Sigmoid colon (tissue), 7 donors: Measurements from ENCODE around the gene AIFM1. TPM values are rescaled to one million over a fixed set of nuclear protein-coding genes. Genes with fewer than 3 reads are reported as not detected.

ENCODE experiments used
- DNase-seq: peaks from one replicate; pipeline ENCODE4 v3.0.0-alpha.2; 2019
- H3K27ac ChIP-seq, 4 donors: fragments of 200-600 bp; sonication (generic); one replicate each; pipeline ENCODE4 v1.5.1; 2016 to 2019; ENCODE audit warnings: mild to moderate bottlenecking in 1 of 4
- H3K27me3 ChIP-seq, 3 donors: fragments of 200-600 bp; sonication (generic); one replicate each; pipeline ENCODE4 v1.5.1; 2019; ENCODE audit warnings: mild to moderate bottlenecking in 1 of 3
- H3K36me3 ChIP-seq, 4 donors: fragments of 200-600 bp; sonication (generic); one replicate each; pipeline ENCODE4 v1.5.1; 2016 to 2019
- H3K4me1 ChIP-seq, 4 donors: fragments of 200-600 bp; sonication (generic); one replicate each; pipeline ENCODE4 v1.5.1; 2017 to 2019
- H3K4me3 ChIP-seq, 4 donors: fragments of 200-600 bp; sonication (generic); one replicate each; pipeline ENCODE4 v1.5.1; 2017 to 2019; ENCODE audit warnings: mild to moderate bottlenecking in 2 of 4, moderate library complexity in 1 of 4
- H3K9me3 ChIP-seq, 4 donors: fragments of 200-600 bp in 3 of 4; sonication (generic) in 3 of 4; one replicate each; pipeline versions ENCODE4 v1.5.1 to v1.6.1; 2013 to 2019
- EP300 ChIP-seq, 4 donors: sonication (generic); formaldehyde crosslinking; IDR thresholded peaks; one replicate each; pipeline ENCODE4 v1.6.1; 2017; ENCODE audit warnings: antibody characterized with exemption in 4 of 4
- POLR2A ChIP-seq, 2 donors: fragments of 450-650 bp; IDR thresholded peaks; one replicate each; pipeline ENCODE4 v1.6.1; 2016; ENCODE audit warnings: antibody characterized with exemption in 2 of 2, mild to moderate bottlenecking in 2 of 2, moderate library complexity in 2 of 2
- POLR2AphosphoS5 ChIP-seq, 4 donors: sonication (generic); formaldehyde crosslinking; IDR thresholded peaks; one replicate each; pipeline ENCODE4 v1.6.1; 2017; ENCODE audit warnings: antibody characterized with exemption in 4 of 4
- WGBS, 2 donors: extraction: QIAGEN DNeasy Blood & Tissue Kit; methylation state at CpG; one replicate each; pipeline ENCODE4 v1.1.7; 2013; 5-methylcytosine and 5-hydroxymethylcytosine counted together
- intact Hi-C: fragments of 100-400 bp; cut with DNase I; formaldehyde crosslinking; loops from one replicate; pipeline ENCODE4 v1.15.1; 2023
- polyA plus RNA-seq, 3 donors: library from polyadenylated mRNA; stranded (reverse); fragments of 200-250 nt; gene quantifications; one replicate each; pipeline ENCODE4 v1.2.3, GENCODE V29; 2013
- total RNA-seq, 4 donors: library from RNA; depleted of rRNA; stranded (reverse); fragments of >200 nt; gene quantifications; one replicate each; pipeline ENCODE4 v1.1.0, GENCODE V29; 2016
- TF ChIP-seq, protein P1 (sequence below), 4 experiments: fragments of 450-650 bp in 3 of 4; fragments of 200-600 bp in 1 of 4; IDR thresholded peaks; one replicate each; pipeline ENCODE4 v1.5.1; 2016 to 2019; ENCODE audit warnings: antibody characterized with exemption in 4 of 4, mild to moderate bottlenecking in 3 of 4, moderate library complexity in 2 of 4
- donor health status: healthy with polysubstance abuse.
- donor health status: Bipolar disorder and iron deficiency.
- donor health status: healthy.

The AIFM1 gene
- total and polyA plus RNA-seq, 7 donors: 9.7 to 55.9 (median 19.8) TPM

DNA sequence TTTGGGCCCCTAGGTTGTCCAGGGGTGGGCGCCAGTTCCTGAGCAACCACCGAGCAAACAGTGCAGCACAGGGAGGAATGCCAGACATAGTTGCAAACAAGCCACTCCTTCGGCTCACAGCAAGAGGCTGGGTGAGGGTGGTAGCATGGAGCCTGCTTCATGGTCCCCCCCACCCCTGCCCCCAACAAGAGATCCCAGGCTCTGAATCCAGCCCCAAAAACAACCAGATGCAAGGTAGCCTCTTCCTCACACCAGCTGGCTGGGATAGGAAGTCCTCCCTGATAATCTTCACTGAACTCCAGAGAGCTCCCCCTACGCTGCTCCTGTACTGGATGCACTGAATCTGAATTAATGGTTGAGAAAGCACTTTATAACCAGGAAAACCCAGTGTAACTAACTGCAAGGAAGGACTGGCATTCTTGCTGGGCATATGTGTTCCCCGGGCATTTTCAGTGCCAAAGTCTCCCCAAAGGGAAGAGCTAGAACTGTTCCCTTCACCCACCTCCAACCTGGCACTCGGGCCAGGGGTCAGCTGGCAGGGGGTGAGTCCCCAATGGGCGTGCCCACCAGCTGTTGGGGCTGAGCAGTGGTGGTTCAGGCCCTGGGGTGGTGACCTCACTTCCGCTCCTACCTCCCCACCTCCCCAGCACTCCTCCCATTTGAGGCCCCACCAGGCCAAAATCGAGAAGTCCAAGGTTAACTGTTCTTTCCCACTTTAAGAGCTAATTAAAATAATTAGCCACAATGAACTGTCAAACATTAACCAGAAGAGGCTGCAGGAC, 56.8 kb downstream of the AIFM1 start:
- Histone ChIP-seq H3K36me3 (no peaks in the 10 kb centered on the region), H3K27me3 (no peaks in the 10 kb centered on the region), H3K4me1 (peaks cover 0 to 14% (median 8%) of the 10 kb centered on the region in 4 donors), H3K4me3 (peak overlapping the region; percentile 61 to 71 (median 65)), H3K9me3 (no peaks in the 10 kb centered on the region), H3K27ac (peak overlapping the region; percentile 83 to 88 (median 86))
- TF ChIP-seq POLR2A (IDR thresholded peaks at IDR 0.05): no peak
- TF ChIP-seq EP300 (IDR thresholded peaks at IDR 0.05): no peak
- no peak for TF ChIP-seq POLR2AphosphoS5 (IDR thresholded peaks at IDR 0.05)
- TF ChIP-seq, protein P1, sequence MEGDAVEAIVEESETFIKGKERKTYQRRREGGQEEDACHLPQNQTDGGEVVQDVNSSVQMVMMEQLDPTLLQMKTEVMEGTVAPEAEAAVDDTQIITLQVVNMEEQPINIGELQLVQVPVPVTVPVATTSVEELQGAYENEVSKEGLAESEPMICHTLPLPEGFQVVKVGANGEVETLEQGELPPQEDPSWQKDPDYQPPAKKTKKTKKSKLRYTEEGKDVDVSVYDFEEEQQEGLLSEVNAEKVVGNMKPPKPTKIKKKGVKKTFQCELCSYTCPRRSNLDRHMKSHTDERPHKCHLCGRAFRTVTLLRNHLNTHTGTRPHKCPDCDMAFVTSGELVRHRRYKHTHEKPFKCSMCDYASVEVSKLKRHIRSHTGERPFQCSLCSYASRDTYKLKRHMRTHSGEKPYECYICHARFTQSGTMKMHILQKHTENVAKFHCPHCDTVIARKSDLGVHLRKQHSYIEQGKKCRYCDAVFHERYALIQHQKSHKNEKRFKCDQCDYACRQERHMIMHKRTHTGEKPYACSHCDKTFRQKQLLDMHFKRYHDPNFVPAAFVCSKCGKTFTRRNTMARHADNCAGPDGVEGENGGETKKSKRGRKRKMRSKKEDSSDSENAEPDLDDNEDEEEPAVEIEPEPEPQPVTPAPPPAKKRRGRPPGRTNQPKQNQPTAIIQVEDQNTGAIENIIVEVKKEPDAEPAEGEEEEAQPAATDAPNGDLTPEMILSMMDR (IDR thresholded peaks at IDR 0.05): no peak
- no peak for DNase-seq
- WGBS, 2 donors: 9 to 24% methylated on average over 9 of the region's 9 CpGs
- intact Hi-C loops: no loop called here

DNA sequence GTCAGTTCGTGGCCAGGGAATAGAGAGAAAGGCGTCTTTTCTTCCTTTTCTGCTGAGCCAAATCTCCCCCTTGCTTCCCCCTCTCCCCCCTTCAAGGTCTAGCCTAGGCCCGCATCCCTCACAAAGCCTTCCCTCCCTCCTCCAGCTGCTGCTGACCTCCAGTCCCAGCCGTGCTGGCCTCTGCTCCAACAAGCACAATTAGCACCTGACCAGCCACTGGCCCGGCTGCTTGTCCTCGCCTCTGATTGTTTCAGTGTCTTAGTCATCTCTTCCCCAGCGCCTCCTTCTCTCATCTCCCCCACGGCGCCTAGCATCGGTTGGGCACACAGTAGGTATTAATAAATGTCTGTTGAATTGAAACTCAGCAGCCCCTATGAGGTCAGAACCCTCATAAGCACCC, 59.6 kb downstream of the AIFM1 start:
- no peaks in the 10 kb centered on the region for H3K27me3 ChIP-seq
- H3K4me1 ChIP-seq: peaks cover 0 to 14% (median 6%) of the 10 kb centered on the region in 4 donors
- H3K36me3 ChIP-seq: no peaks in the 10 kb centered on the region
- no peak overlapping the region for H3K4me3 ChIP-seq
- peak in 1 of 4 donors; percentile 20 for TF ChIP-seq POLR2AphosphoS5 (IDR thresholded peaks at IDR 0.05)
- TF ChIP-seq, protein P1 (IDR thresholded peaks at IDR 0.05): no peak
- 65 to 74% methylated on average over 10 of the region's 10 CpGs for WGBS, 2 donors
- no peak for DNase-seq
- no peaks in the 10 kb centered on the region for H3K9me3 ChIP-seq
- peak overlapping the region in 2 of 4 donors; percentile 14 to 31 for H3K27ac ChIP-seq
- intact Hi-C loops: no loop called here

- Histone ChIP-seq H3K36me3 (no peaks in the 10 kb centered on the region), H3K27me3 (no peaks in the 10 kb centered on the region), H3K9me3 (no peaks in the 10 kb centered on the region), H3K27ac (peak overlapping the region in 1 of 4 donors; percentile 31), H3K4me1 (peaks cover 0 to 14% (median 6%) of the 10 kb centered on the region in 4 donors), H3K4me3 (no peak overlapping the region)
- WGBS, 2 donors: 87 to 88% methylated on average over 3 of the region's 3 CpGs
- intact Hi-C loops: no loop called here
- DNase-seq: no peak
- no peak for TF ChIP-seq POLR2A (IDR thresholded peaks at IDR 0.05)
- TF ChIP-seq POLR2AphosphoS5 (IDR thresholded peaks at IDR 0.05): no peak
- no peak for TF ChIP-seq EP300 (IDR thresholded peaks at IDR 0.05)
- TF ChIP-seq, protein P1 (IDR thresholded peaks at IDR 0.05): no peak
Measured at GRCh38 chrX:130105244-130105643, 60.4 kb downstream of the AIFM1 start.

DNA sequence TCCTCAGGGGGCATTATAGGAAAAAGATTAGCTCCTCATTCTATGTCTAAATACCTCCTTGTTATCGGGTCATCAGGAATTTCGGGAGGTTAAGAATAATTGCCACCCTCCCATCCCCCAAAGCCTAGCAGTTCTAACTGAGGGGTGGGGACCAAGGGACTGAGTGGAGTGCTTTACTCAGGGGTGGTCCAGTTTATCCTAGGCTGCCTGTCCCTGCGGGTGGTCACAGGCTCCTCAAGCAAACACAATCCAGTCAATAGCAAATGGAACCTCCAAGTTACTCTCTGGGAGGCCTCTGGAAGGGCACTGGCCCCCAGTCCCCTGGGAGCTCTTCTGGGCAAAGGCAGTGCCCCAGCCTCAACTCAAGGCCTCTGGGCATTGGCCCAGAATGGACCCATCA, 62.0 kb downstream of the AIFM1 start:
- intact Hi-C loops: no loop called here
- no peak overlapping the region for H3K27ac ChIP-seq
- WGBS, 2 donors: 75 to 88% methylated on average over 3 of the region's 3 CpGs

More for the DNA sequence above, 62.0 kb downstream of the AIFM1 start:
- Histone ChIP-seq H3K27me3 (no peaks in the 10 kb centered on the region), H3K9me3 (no peaks in the 10 kb centered on the region), H3K36me3 (no peaks in the 10 kb centered on the region), H3K4me1 (peaks cover 0 to 5% (median 2%) of the 10 kb centered on the region in 4 donors), H3K4me3 (no peak overlapping the region)
- no peak for DNase-seq
- TF ChIP-seq POLR2AphosphoS5 (IDR thresholded peaks at IDR 0.05) (no peak), POLR2A (IDR thresholded peaks at IDR 0.05) (no peak), EP300 (IDR thresholded peaks at IDR 0.05) (no peak)
- TF ChIP-seq, protein P1 (IDR thresholded peaks at IDR 0.05): no peak
